Keratinocyte (primary cell): ENCODE results near the gene AKR1A1. TPM values are rescaled to one million over a fixed set of nuclear protein-coding genes. Genes with fewer than 3 reads are reported as not detected.

ENCODE experiments used
- DNase-seq: peaks from one replicate; pipeline ENCODE4 v3.0.0-alpha.2; 2011; ENCODE audit warnings: low read depth, missing footprints, low spot score
- FAIRE-seq: peaks from 2 replicates; lab custom pipeline; 2011; peaks lifted over from hg19 to GRCh38; lab: Jason Lieb, UNC
- H2AFZ ChIP-seq: 2 replicates; pipeline ENCODE4 v1.6.0; 2012; ENCODE audit warnings: low read length, control low read depth, inconsistent platforms; ENCODE audit not compliant: control insufficient read depth
- H3K27ac ChIP-seq: 2 replicates; pipeline ENCODE4 v1.5.1; 2011; ENCODE audit warnings: low read length; ENCODE audit not compliant: control insufficient read depth, insufficient read depth
- H3K27me3 ChIP-seq: 3 replicates; pipeline ENCODE4 v1.6.0; 2011; ENCODE audit warnings: low read length; ENCODE audit not compliant: control insufficient read depth, insufficient read depth; ENCODE audit errors: extremely low read depth
- H3K36me3 ChIP-seq, 2 experiments: 2 replicates in 1 of 2; 3 replicates in 1 of 2; pipeline ENCODE4 v1.5.1; 2011; ENCODE audit warnings: low read length in 2 of 2, mild to moderate bottlenecking in 1 of 2; ENCODE audit not compliant: control insufficient read depth in 2 of 2, insufficient read depth in 2 of 2; ENCODE audit errors: extremely low read depth in 1 of 2
- H3K4me1 ChIP-seq: 3 replicates; pipeline ENCODE4 v1.5.1; 2011; ENCODE audit warnings: low read length; ENCODE audit not compliant: control insufficient read depth, insufficient read depth; ENCODE audit errors: extremely low read depth
- H3K4me2 ChIP-seq: 3 replicates; pipeline ENCODE4 v1.6.0; 2011; ENCODE audit warnings: low read depth, low read length; ENCODE audit not compliant: control insufficient read depth, insufficient read depth; ENCODE audit errors: extremely low read depth
- H3K4me3 ChIP-seq, 3 experiments: fragments of 200-600 bp in 1 of 3; sonication (generic) in 1 of 3; 2 replicates in 2 of 3; 3 replicates in 1 of 3; pipeline ENCODE4 v1.5.1; 2011 to 2016; ENCODE audit warnings: low read length in 3 of 3, mild to moderate bottlenecking in 3 of 3, control low read depth in 2 of 3, inconsistent platforms in 1 of 3, low read depth in 1 of 3, mixed read lengths in 1 of 3, mixed run types in 1 of 3, moderate library complexity in 1 of 3; ENCODE audit not compliant: control insufficient read depth in 2 of 3, insufficient read depth in 2 of 3; ENCODE audit errors: extremely low read depth in 1 of 3
- H3K79me2 ChIP-seq: 2 replicates; pipeline ENCODE4 v1.6.0; 2012; ENCODE audit warnings: low read length; ENCODE audit not compliant: control insufficient read depth, insufficient read depth
- H3K9ac ChIP-seq: 3 replicates; pipeline ENCODE4 v1.6.0; 2011; ENCODE audit warnings: low read length; ENCODE audit not compliant: control insufficient read depth, insufficient read depth; ENCODE audit errors: extremely low read depth
- H3K9me1 ChIP-seq: 3 replicates; pipeline ENCODE4 v1.6.0; 2011; ENCODE audit warnings: low read length; ENCODE audit not compliant: control insufficient read depth, insufficient read depth; ENCODE audit errors: extremely low read depth
- H3K9me3 ChIP-seq: 2 replicates; pipeline ENCODE4 v1.5.1; 2012; ENCODE audit warnings: low read depth, low read length; ENCODE audit not compliant: control insufficient read depth
- H4K20me1 ChIP-seq: 3 replicates; pipeline ENCODE4 v1.6.0; 2011; ENCODE audit warnings: low read length; ENCODE audit not compliant: control insufficient read depth, insufficient read depth; ENCODE audit errors: extremely low read depth
- CTCF ChIP-seq, 3 experiments: IDR thresholded peaks in 1 of 3; conservative IDR thresholded peaks in 1 of 3; optimal IDR thresholded peaks in 1 of 3; 2 replicates in 2 of 3; 3 replicates in 1 of 3; pipeline versions ENCODE3 to v1.5.1; 2011; ENCODE audit warnings: low read length in 3 of 3, mild to moderate bottlenecking in 3 of 3, moderate library complexity in 2 of 3, control low read depth in 1 of 3, inconsistent platforms in 1 of 3; ENCODE audit not compliant: insufficient read depth in 2 of 3; ENCODE audit errors: extremely low read depth in 1 of 3
- EZH2 ChIP-seq: IDR thresholded peaks from one replicate; pipeline ENCODE4 v1.6.1; 2012; ENCODE audit warnings: inconsistent platforms, mild to moderate bottlenecking, low read length, moderate library complexity
- dilution Hi-C: fragments of 300-500 bp; cut with MboI; formaldehyde crosslinking; loops from one replicate; pipeline ENCODE4 v1.7.0; 2020; ENCODE audit warnings: low sequenced_read_pairs; ENCODE audit not compliant: extremely low pct_ligation_motif_present
- polyA plus RNA-seq, 5 experiments: library from polyadenylated mRNA; depleted of rRNA in 3 of 5; stranded (reverse) in 3 of 5; stranded (forward) in 1 of 5; unstranded in 1 of 5; fragments of >200 nt; gene quantifications; 1 replicate in 1 of 5; 2 replicates in 3 of 5; 3 replicates in 1 of 5; pipeline versions ENCODE4 v1.2.1 to v1.2.3, GENCODE V29; 2011 to 2012; ENCODE audit warnings: missing spikeins in 2 of 5, low read depth in 1 of 5, low replicate concordance in 1 of 5

AKR1A1 gene
- polyA plus RNA-seq, 1 donor (not counting 4 experiments of a cell fraction or from before 2014, with no cell fraction given): 107 TPM

GRCh38 chr1:45536886-45537285 lies 13.7 kb upstream of the AKR1A1 start:
- DNase-seq: no peak
- H4K20me1 ChIP-seq: no peaks in the 10 kb centered on the region
- H3K36me3 ChIP-seq: no peaks in the 10 kb centered on the region
- dilution Hi-C loops: no loop called here
- no peak for FAIRE-seq
- no peak overlapping the region for H2AFZ ChIP-seq
- no peak overlapping the region for H3K4me3 ChIP-seq
- no peaks in the 10 kb centered on the region for H3K9me1 ChIP-seq
- H3K27me3 ChIP-seq: no peaks in the 10 kb centered on the region
- no peak overlapping the region for H3K9ac ChIP-seq
- TF ChIP-seq EZH2 (no peak), CTCF (optimal IDR thresholded peaks at IDR 0.05 in 1 of 3, IDR thresholded peaks at IDR 0.05 in 1 of 3, conservative IDR thresholded peaks at IDR 0.05 in 1 of 3; ENCODE audit: extremely low read depth in 1 of 3, insufficient read depth in 2 of 3, low read length in 3 of 3) (no peak)
- H3K79me2 ChIP-seq: no peaks in the 10 kb centered on the region
- no peak overlapping the region for H3K4me2 ChIP-seq
- H3K4me1 ChIP-seq: peaks cover 6% of the 10 kb centered on the region
- no peaks in the 10 kb centered on the region for H3K9me3 ChIP-seq
- H3K27ac ChIP-seq: no peak overlapping the region

GRCh38 chr1:45541193-45541592 lies 9.4 kb upstream of the AKR1A1 start:
- dilution Hi-C loops: no loop called here
- no peak for DNase-seq
- Histone ChIP-seq H3K9me1 (no peaks in the 10 kb centered on the region), H3K27me3 (no peaks in the 10 kb centered on the region), H3K9me3 (no peaks in the 10 kb centered on the region), H3K4me2 (no peak overlapping the region), H4K20me1 (no peaks in the 10 kb centered on the region), H3K36me3 (no peaks in the 10 kb centered on the region), H3K27ac (no peak overlapping the region), H2AFZ (no peak overlapping the region), H3K79me2 (no peaks in the 10 kb centered on the region), H3K4me1 (peaks cover 1% of the 10 kb centered on the region), H3K9ac (no peak overlapping the region), H3K4me3 (no peak overlapping the region)
- TF ChIP-seq CTCF (optimal IDR thresholded peaks at IDR 0.05 in 1 of 3, IDR thresholded peaks at IDR 0.05 in 1 of 3, conservative IDR thresholded peaks at IDR 0.05 in 1 of 3; ENCODE audit: extremely low read depth in 1 of 3, insufficient read depth in 2 of 3, low read length in 3 of 3) (no peak), EZH2 (no peak)
- no peak for FAIRE-seq
